SK-N-MC (cell line): ENCODE data around the gene TMEM223.

Experiments
- EZH2 ChIP-seq: fragments of 200-600 bp; sonication (generic); IDR thresholded peaks from one replicate; pipeline ENCODE4 v1.6.1; 2017; ENCODE audit warnings: antibody characterized with exemption
- FOXP2 ChIP-seq: optimal IDR thresholded peaks from 2 replicates; pipeline ENCODE3; 2011; ENCODE audit warnings: mild to moderate bottlenecking, moderate library complexity; ENCODE audit not compliant: insufficient read depth; ENCODE audit errors: extremely low read length, control extremely low read depth
- POLR2AphosphoS5 ChIP-seq: IDR thresholded peaks from 2 replicates; pipeline ENCODE4 v1.6.1; 2012; ENCODE audit warnings: mild to moderate bottlenecking, low read depth, low read length, borderline replicate concordance

DNA sequence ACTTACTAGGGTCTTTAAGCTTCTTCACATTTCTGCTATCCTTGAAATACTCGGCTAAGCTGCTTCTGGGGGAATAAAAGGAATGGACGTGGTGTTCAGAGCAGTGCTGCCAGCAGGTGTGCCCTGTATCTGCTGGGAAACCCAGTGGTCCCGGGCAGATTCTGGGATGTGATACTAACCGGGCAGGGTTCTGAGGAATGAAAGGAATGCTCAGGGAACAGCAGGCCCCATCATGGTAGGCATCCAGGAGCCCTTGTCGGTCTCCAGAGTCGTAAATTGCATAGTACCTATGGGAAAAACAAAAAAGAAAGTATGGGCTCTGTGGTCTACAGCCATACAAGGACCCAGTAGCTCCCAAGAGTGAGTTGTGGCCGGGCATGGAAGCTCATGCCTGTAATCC lies 4.5 kb upstream of the TMEM223 start:
- TF ChIP-seq POLR2AphosphoS5 (no peak), EZH2 (no peak), FOXP2 (no peak)
